ENCODE results near the gene CROCC2. TPM values are rescaled to one million over a fixed set of nuclear protein-coding genes. Genes with fewer than 3 reads are reported as not detected.

The CROCC2 gene
- total and polyA plus RNA-seq, 2 of the 13 experiments (the other 11 are each of a cell fraction or from before 2014, with no cell fraction given), result not detected

GRCh38 chr2:240873805-240874714, 32.1 kb upstream of the CROCC2 start (continued):
- TF ChIP-seq ZNF749 (CRISPR knock-in tag; IDR thresholded peaks at IDR 0.05; ENCODE audit: borderline replicate concordance) (no peak), ZBTB39 (CRISPR knock-in tag; IDR thresholded peaks at IDR 0.05) (peak; percentile 80), ZNF230 (CRISPR knock-in tag; IDR thresholded peaks at IDR 0.05) (peak; percentile 48; the same call in 1 of the 2 replicates), THAP9 (CRISPR knock-in tag; IDR thresholded peaks at IDR 0.05; ENCODE audit: borderline replicate concordance) (peak; percentile 71; the same call in 1 of the 2 replicates), DMAP1 (CRISPR knock-in tag; IDR thresholded peaks at IDR 0.05) (peak; percentile 75), ZFY (CRISPR knock-in tag; IDR thresholded peaks at IDR 0.05) (peak; percentile 94), BCLAF1 (IDR thresholded peaks at IDR 0.05) (no peak), ZFP37 (CRISPR knock-in tag; IDR thresholded peaks at IDR 0.05; ENCODE audit: borderline replicate concordance) (peak; percentile 91), RXRB (CRISPR knock-in tag; IDR thresholded peaks at IDR 0.05; ENCODE audit: borderline replicate concordance) (peak; percentile 97), ZNF790 (CRISPR knock-in tag; IDR thresholded peaks at IDR 0.05; ENCODE audit: borderline replicate concordance) (peak; percentile 85; the same call in 1 of the 2 replicates), IRF2 (CRISPR knock-in tag; IDR thresholded peaks at IDR 0.05) (peak; percentile 94), ZNF180 (CRISPR knock-in tag; IDR thresholded peaks at IDR 0.05; ENCODE audit: borderline replicate concordance, low read depth) (no peak), SAFB2 (CRISPR knock-in tag; IDR thresholded peaks at IDR 0.05; ENCODE audit: borderline replicate concordance, low read depth) (peak; percentile 97), ZNF598 (CRISPR knock-in tag; IDR thresholded peaks at IDR 0.05; ENCODE audit: borderline replicate concordance) (peak; percentile 63), RELA (CRISPR knock-in tag; IDR thresholded peaks at IDR 0.05) (0 out of 2 replicates have a peak, but pooled peaks have one; percentile 84), DPF2 (CRISPR knock-in tag; IDR thresholded peaks at IDR 0.05; ENCODE audit: borderline replicate concordance, low read depth) (peak; percentile 89), JDP2 (CRISPR knock-in tag; IDR thresholded peaks at IDR 0.05; ENCODE audit: borderline replicate concordance) (no peak), SUZ12 (IDR thresholded peaks at IDR 0.05; ENCODE audit: low read depth, low read length) (no peak), E2F2 (CRISPR knock-in tag; IDR thresholded peaks at IDR 0.05; ENCODE audit: borderline replicate concordance) (no peak; the same call in 1 of the 2 replicates), NCOA1 (CRISPR knock-in tag; IDR thresholded peaks at IDR 0.05) (peak; percentile 73; the same call in 1 of the 2 replicates)

All from HepG2 (cell line).